ENCODE results near the gene SNX13. TPM values are rescaled to one million over a fixed set of nuclear protein-coding genes. Genes with fewer than 3 reads are reported as not detected.

Gene SNX13
- total and polyA plus RNA-seq, 2 donors (not counting 1 experiment from before 2014, with no cell fraction given): 6.5 to 58.1 TPM

DNA sequence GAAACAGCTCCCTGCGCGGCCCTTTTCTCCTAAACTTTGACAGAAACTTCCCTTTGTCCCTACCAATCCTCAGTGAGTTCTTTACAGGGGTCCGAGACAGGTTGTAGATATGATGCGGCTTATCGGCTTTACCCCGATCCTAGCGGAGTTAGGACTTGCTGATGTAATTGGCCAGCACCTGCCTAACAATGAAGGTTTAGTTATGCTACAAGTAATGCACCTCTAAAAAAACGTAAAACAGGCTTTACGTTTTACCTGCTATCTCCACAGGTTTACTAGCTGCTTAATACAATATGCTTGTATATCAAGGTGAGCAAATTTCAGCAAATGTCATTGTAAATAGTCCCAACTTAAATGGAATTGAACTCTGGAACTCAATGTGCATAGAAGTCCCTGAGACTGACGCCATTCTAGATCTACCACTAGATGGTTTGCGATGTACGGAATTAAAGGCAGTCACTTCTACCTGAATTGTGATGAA, 697 bp upstream of the SNX13 start:
- ATAC-seq (ENCODE audit: low read depth) (no peak), DNase-seq (no peak)
- Mint-ChIP-seq H3K27ac (peak overlapping the region; percentile 99), H3K9me3 (ENCODE audit: insufficient read depth) (no peaks in the 10 kb centered on the region), H3K27me3 (no peaks in the 10 kb centered on the region), H3K4me1 (peaks cover 34% of the 10 kb centered on the region), H3K4me3 (peak overlapping the region; percentile 98)
- Histone ChIP-seq H2AFZ (ENCODE audit: insufficient read depth, low read depth, low read length, poor library complexity, severe bottlenecking) (peak overlapping the region; percentile 92), H3K27me3 (replicated peaks in 1 of 4; ENCODE audit: control extremely low read depth in 1 of 4, control insufficient read depth in 3 of 4, insufficient read depth in 4 of 4, low read length in 3 of 4) (no peaks in the 10 kb centered on the region), H3K9me3 (ENCODE audit: control extremely low read depth in 1 of 3, control insufficient read depth in 2 of 3, insufficient read depth in 1 of 3, low read length in 2 of 3) (no peaks in the 10 kb centered on the region), H3K4me1 (ENCODE audit: control insufficient read depth in 2 of 2, insufficient read depth in 2 of 2, low read length in 2 of 2) (peaks cover 14 to 22% of the 10 kb centered on the region in 2 donors), H3K27ac (ENCODE audit: low read length in 2 of 2) (peak overlapping the region; percentile 97), H3K79me2 (ENCODE audit: control insufficient read depth, insufficient read depth, low read length) (peaks cover 38% of the 10 kb centered on the region), H3K9ac (ENCODE audit: low read length) (peak overlapping the region; percentile 86), H3K36me3 (replicated peaks in 1 of 2; ENCODE audit: control extremely low read depth in 1 of 2, control insufficient read depth in 1 of 2, extremely low read depth in 1 of 2, insufficient read depth in 2 of 2, low read length in 1 of 2) (no peaks in the 10 kb centered on the region), H3K4me3 (ENCODE audit: control extremely low read depth in 1 of 5, extremely low read depth in 1 of 5, insufficient read depth in 1 of 5, low read depth in 2 of 5, low read length in 4 of 5) (peak overlapping the region; percentile 81 to 96 (median 95)), H4K20me1 (ENCODE audit: control insufficient read depth, insufficient read depth, low read length, poor library complexity, severe bottlenecking) (no peaks in the 10 kb centered on the region), H3K4me2 (replicated peaks; ENCODE audit: low read depth, low read length, poor library complexity, severe bottlenecking) (peak overlapping the region; percentile 81)
- intact Hi-C loops (cut with micrococcal nuclease): loop anchor here (2.0 to 10.0 kb wide), 3 partner anchors 354 to 644 kb away; partner anchors contain the start of gene AHR
- ChIA-PET CTCF (no interaction called here), POLR2A (no interaction called here)
- TF ChIP-seq CTCF (IDR thresholded peaks at IDR 0.05) (no peak), EZH2 (IDR thresholded peaks at IDR 0.05; ENCODE audit: borderline replicate concordance, insufficient read depth, low read depth, low read length, poor library complexity, severe bottlenecking) (no peak)
- 0% methylated on average over 6 of the region's 12 CpGs for WGBS (ENCODE audit: insufficient coverage)

- peak; percentile 34 for ATAC-seq (ENCODE audit: low read depth)
- H2AFZ ChIP-seq (ENCODE audit: insufficient read depth, low read depth, low read length, poor library complexity, severe bottlenecking): peak overlapping the region; percentile 92
- intact Hi-C loops (cut with micrococcal nuclease): loop anchor here (2.0 to 10.0 kb wide), 6 partner anchors 355 to 1517 kb away; partner anchors contain the start of genes AHR and CRPPA
- peak overlapping the region; percentile 81 to 96 (median 95) for H3K4me3 ChIP-seq (ENCODE audit: control extremely low read depth in 1 of 5, extremely low read depth in 1 of 5, insufficient read depth in 1 of 5, low read depth in 2 of 5, low read length in 4 of 5)
- peak overlapping the region; percentile 81 for H3K4me2 ChIP-seq (replicated peaks; ENCODE audit: low read depth, low read length, poor library complexity, severe bottlenecking)
- Mint-ChIP-seq H3K4me1 (peaks cover 43% of the 10 kb centered on the region), H3K27ac (peak overlapping the region; percentile 99), H3K27me3 (no peaks in the 10 kb centered on the region), H3K9me3 (ENCODE audit: insufficient read depth) (no peaks in the 10 kb centered on the region), H3K4me3 (peak overlapping the region; percentile 98)
- H3K27ac ChIP-seq (ENCODE audit: low read length in 2 of 2): peak overlapping the region; percentile 97
- CTCF ChIA-PET: no interaction called here
- H4K20me1 ChIP-seq (ENCODE audit: control insufficient read depth, insufficient read depth, low read length, poor library complexity, severe bottlenecking): no peaks in the 10 kb centered on the region
- no peaks in the 10 kb centered on the region for H3K36me3 ChIP-seq (replicated peaks in 1 of 2; ENCODE audit: control extremely low read depth in 1 of 2, control insufficient read depth in 1 of 2, extremely low read depth in 1 of 2, insufficient read depth in 2 of 2, low read length in 1 of 2)
- H3K27me3 ChIP-seq (replicated peaks in 1 of 4; ENCODE audit: control extremely low read depth in 1 of 4, control insufficient read depth in 3 of 4, insufficient read depth in 4 of 4, low read length in 3 of 4): no peaks in the 10 kb centered on the region
- no peaks in the 10 kb centered on the region for H3K9me3 ChIP-seq (ENCODE audit: control extremely low read depth in 1 of 3, control insufficient read depth in 2 of 3, insufficient read depth in 1 of 3, low read length in 2 of 3)
- DNase-seq: no peak
- peak overlapping the region; percentile 86 for H3K9ac ChIP-seq (ENCODE audit: low read length)
- H3K4me1 ChIP-seq (ENCODE audit: control insufficient read depth in 2 of 2, insufficient read depth in 2 of 2, low read length in 2 of 2): peaks cover 17 to 27% of the 10 kb centered on the region in 2 donors
- 1% methylated on average over 28 of the region's 29 CpGs for WGBS (ENCODE audit: insufficient coverage)
- TF ChIP-seq EZH2 (IDR thresholded peaks at IDR 0.05; ENCODE audit: borderline replicate concordance, insufficient read depth, low read depth, low read length, poor library complexity, severe bottlenecking): no peak
- no peak for TF ChIP-seq CTCF (IDR thresholded peaks at IDR 0.05)
- POLR2A ChIA-PET: no interaction called here
- H3K79me2 ChIP-seq (ENCODE audit: control insufficient read depth, insufficient read depth, low read length): peaks cover 50% of the 10 kb centered on the region
These were observed 540 bp downstream of the SNX13 start for GRCh38 chr7:17939606-17940301.
